GM23338 (cell line): ENCODE measurements around the gene SLFN5. TPM values are rescaled to one million over a fixed set of nuclear protein-coding genes. Genes with fewer than 3 reads are reported as not detected.

Experiments
- ATAC-seq: fragments of 200-7000 bp; cut with Tn5 transposase; 3 replicates; pipeline ENCODE4 v1.9.1; 2020
- DNase-seq: peaks from one replicate; pipeline ENCODE4 v3.0.0-alpha.2; 2015; ENCODE audit warnings: low spot score
- H2AFZ ChIP-seq: fragments of 200-600 bp; sonication (generic); 2 replicates; pipeline ENCODE4 v1.8.0; 2016; ENCODE audit warnings: antibody characterized with exemption, mild to moderate bottlenecking, moderate library complexity
- H3F3A ChIP-seq: fragments of 200-600 bp; sonication (generic); replicated peaks from 2 replicates; pipeline ENCODE4 v1.8.0; 2017; ENCODE audit warnings: antibody characterized with exemption, mixed run types, low read depth
- H3K27ac ChIP-seq: fragments of 200-600 bp; sonication (generic); 2 replicates; pipeline ENCODE4 v1.6.1; 2016; ENCODE audit warnings: low read depth
- H3K27me3 ChIP-seq: fragments of 200-600 bp; sonication (generic); 2 replicates; pipeline ENCODE4 v1.8.0; 2016; ENCODE audit warnings: mild to moderate bottlenecking, mixed run types, moderate library complexity; ENCODE audit not compliant: insufficient read depth
- H3K36me3 ChIP-seq: fragments of 200-600 bp; sonication (generic); 2 replicates; pipeline ENCODE4 v1.8.0; 2016; ENCODE audit warnings: mild to moderate bottlenecking; ENCODE audit not compliant: insufficient read depth
- H3K4me1 ChIP-seq: fragments of 200-600 bp; sonication (generic); 2 replicates; pipeline ENCODE4 v1.8.0; 2016; ENCODE audit warnings: mild to moderate bottlenecking, moderate library complexity; ENCODE audit not compliant: insufficient read depth
- H3K4me2 ChIP-seq: fragments of 200-600 bp; sonication (generic); 2 replicates; pipeline ENCODE4 v1.7.1; 2017; ENCODE audit warnings: mixed run types
- H3K4me3 ChIP-seq: fragments of 200-600 bp; sonication (generic); 2 replicates; pipeline ENCODE4 v1.6.1; 2016; ENCODE audit warnings: mixed run types
- H3K79me2 ChIP-seq: fragments of 200-600 bp; sonication (generic); replicated peaks from 2 replicates; pipeline ENCODE4 v1.8.0; 2017; ENCODE audit warnings: mild to moderate bottlenecking; ENCODE audit not compliant: insufficient read depth
- H3K9me2 ChIP-seq: fragments of 200-600 bp; sonication (generic); 2 replicates; pipeline ENCODE4 v1.8.0; 2017; ENCODE audit not compliant: insufficient read depth
- H4K20me1 ChIP-seq: fragments of 200-600 bp; sonication (generic); replicated peaks from 2 replicates; pipeline ENCODE4 v1.8.0; 2017; ENCODE audit warnings: mild to moderate bottlenecking; ENCODE audit not compliant: insufficient read depth
- H3K27ac Mint-ChIP-seq: 2 replicates; pipeline ENCODE4 v1.8.0; 2020; ENCODE audit warnings: inconsistent platforms, mild to moderate bottlenecking, moderate library complexity, mixed read lengths
- H3K27me3 Mint-ChIP-seq: 3 replicates; pipeline ENCODE4 v1.8.0; 2022; ENCODE audit warnings: low read depth, mild to moderate bottlenecking, moderate library complexity, mixed read lengths, inconsistent platforms; ENCODE audit not compliant: insufficient read depth, poor library complexity
- H3K36me3 Mint-ChIP-seq: 3 replicates; pipeline ENCODE4 v1.8.0; 2021; ENCODE audit warnings: low read depth, mild to moderate bottlenecking, inconsistent platforms, moderate library complexity, mixed read lengths
- H3K4me1 Mint-ChIP-seq: 3 replicates; pipeline ENCODE4 v1.8.0; 2020; ENCODE audit warnings: mild to moderate bottlenecking, inconsistent platforms, mixed read lengths
- H3K4me3 Mint-ChIP-seq: 3 replicates; pipeline ENCODE4 v1.8.0; 2021; ENCODE audit warnings: moderate library complexity, mild to moderate bottlenecking, inconsistent platforms, mixed read lengths
- H3K9me3 Mint-ChIP-seq: 3 replicates; pipeline ENCODE4 v1.8.0; 2020; ENCODE audit warnings: moderate library complexity, mild to moderate bottlenecking, inconsistent platforms, mixed read lengths
- CREB1 ChIP-seq: fragments of 250-450 bp; sonication (Bioruptor Pico); IDR thresholded peaks from 2 replicates; pipeline ENCODE4 v1.5.0; 2020; ENCODE audit warnings: low read depth, mild to moderate bottlenecking, moderate library complexity
- CTCF ChIP-seq, 2 experiments: fragments of 200-600 bp in 1 of 2; sonication (generic) in 1 of 2; conservative IDR thresholded peaks; 2 replicates each; pipeline versions ENCODE4 v1.5.1 to v1.6.1; 2016 to 2017; ENCODE audit warnings: antibody characterized with exemption in 2 of 2, low read depth in 2 of 2, mild to moderate bottlenecking in 2 of 2, moderate library complexity in 1 of 2
- ETS1 ChIP-seq: IDR thresholded peaks from 2 replicates; pipeline ENCODE4 v1.6.1; 2016; ENCODE audit warnings: antibody characterized with exemption
- EZH2 ChIP-seq: fragments of 200-600 bp; sonication (generic); IDR thresholded peaks from one replicate; pipeline ENCODE4 v1.8.0; 2017; ENCODE audit warnings: antibody characterized with exemption, mild to moderate bottlenecking, low read depth; ENCODE audit not compliant: unreplicated experiment
- EZH2phosphoT487 ChIP-seq: fragments of 200-600 bp; sonication (generic); IDR thresholded peaks from one replicate; pipeline ENCODE4 v1.8.1; 2018; ENCODE audit warnings: antibody characterized with exemption; ENCODE audit not compliant: unreplicated experiment
- JUNB ChIP-seq: IDR thresholded peaks from one replicate; pipeline ENCODE4 v1.6.1; 2016; ENCODE audit warnings: antibody characterized with exemption; ENCODE audit not compliant: unreplicated experiment
- NANOG ChIP-seq: IDR thresholded peaks from 2 replicates; pipeline ENCODE4 v1.6.1; 2016; ENCODE audit warnings: antibody characterized with exemption, borderline replicate concordance
- POLR2AphosphoS5 ChIP-seq: IDR thresholded peaks from 2 replicates; pipeline ENCODE4 v1.6.1; 2016; ENCODE audit warnings: antibody characterized with exemption, low read depth
- REST ChIP-seq: IDR thresholded peaks from one replicate; pipeline ENCODE4 v1.6.1; 2018; ENCODE audit warnings: antibody characterized with exemption; ENCODE audit not compliant: unreplicated experiment
- STAT1 ChIP-seq: IDR thresholded peaks from one replicate; pipeline ENCODE4 v1.6.1; 2016; ENCODE audit warnings: antibody characterized with exemption; ENCODE audit not compliant: unreplicated experiment
- ZNF114 ChIP-seq: fragments of 250-450 bp; sonication (Bioruptor Pico); IDR thresholded peaks from 2 replicates; pipeline ENCODE4 v1.5.0; 2020; ENCODE audit warnings: mild to moderate bottlenecking, moderate library complexity
- ZNF331 ChIP-seq: fragments of 250-450 bp; sonication (Bioruptor Pico); IDR thresholded peaks from 2 replicates; pipeline ENCODE4 v1.5.0; 2020; ENCODE audit warnings: low read depth, mild to moderate bottlenecking, moderate library complexity
- ZNF462 ChIP-seq: fragments of 250-450 bp; sonication (Bioruptor Pico); IDR thresholded peaks from 2 replicates; pipeline ENCODE4 v1.5.0; 2020; ENCODE audit warnings: mild to moderate bottlenecking, moderate library complexity
- polyA plus RNA-seq: library from polyadenylated mRNA; unstranded; fragments of >200 nt; fragmentation: Nextera tagmentation; extraction: Ambion mirVana; gene quantifications from 2 replicates; pipeline ENCODE4 v1.2.1, GENCODE V29; 2016
- total RNA-seq: library from RNA; depleted of rRNA; stranded (reverse); fragments of >200 nt; shearing (Covaris generic); gene quantifications from 2 replicates; pipeline ENCODE4 v1.2.3, GENCODE V29; 2014

The SLFN5 gene
- total and polyA plus RNA-seq, 2 experiments from 2014 or later: 1.4 to 6.4 TPM

- Histone ChIP-seq H3K9me2 (no peaks in the 10 kb centered on the region), H3K4me3 (no peak overlapping the region), H3K4me1 (no peaks in the 10 kb centered on the region), H2AFZ (no peak overlapping the region), H3K27ac (no peak overlapping the region), H3K36me3 (no peaks in the 10 kb centered on the region), H3F3A (no peaks in the 10 kb centered on the region), H3K27me3 (no peaks in the 10 kb centered on the region), H4K20me1 (no peaks in the 10 kb centered on the region), H3K79me2 (no peaks in the 10 kb centered on the region), H3K4me2 (no peak overlapping the region)
- Mint-ChIP-seq H3K27ac (peak overlapping the region; percentile 26; the same call in 1 of the 2 replicates), H3K36me3 (no peaks in the 10 kb centered on the region), H3K27me3 (peaks cover 2% of the 10 kb centered on the region), H3K4me3 (no peak overlapping the region), H3K9me3 (no peaks in the 10 kb centered on the region), H3K4me1 (no peaks in the 10 kb centered on the region)
- DNase-seq: no peak
- TF ChIP-seq REST (no peak), CREB1 (CRISPR knock-in tag) (no peak), ZNF462 (no peak), ETS1 (no peak), EZH2 (no peak), ZNF114 (no peak), ZNF331 (CRISPR knock-in tag) (no peak), EZH2phosphoT487 (no peak), CTCF (conservative IDR thresholded peaks at IDR 0.05; ENCODE audit: low read depth in 2 of 2) (no peak), POLR2AphosphoS5 (no peak), NANOG (no peak), STAT1 (no peak), JUNB (no peak)
- ATAC-seq: no peak
Observed at GRCh38 chr17:35265566-35266141, 22.8 kb downstream of the SLFN5 start.
